ACHN (cell line): Measurements from ENCODE around the gene HEG1.
"Not testable (repeated sequence)": the region's sequence is repeated elsewhere in the genome, so short reads cannot be mapped to it uniquely, and the experiment has no call there.

Experiments
- DNase-seq: peaks from one replicate; pipeline ENCODE4 v3.0.0-alpha.2; 2015
- in situ Hi-C: cut with HindIII; loops from 2 replicates; pipeline ENCODE4 v1.10.0; 2017; ENCODE audit warnings: low sequenced_read_pairs, low pct_ligation_motif_present, low pct_unique_long_range_greater_than_20kb

Gene HEG1

GRCh38 chr3:124972457-124972856, 83.3 kb downstream of the HEG1 start:
- in situ Hi-C loops = no loop called here

GRCh38 chr3:124969963-124970722, 85.7 kb downstream of the HEG1 start:
- peak; percentile 30 for DNase-seq
- in situ Hi-C loops = no loop called here

More at GRCh38 chr3:124972457-124972856, 83.3 kb downstream of the HEG1 start:
- DNase-seq = no peak

DNA sequence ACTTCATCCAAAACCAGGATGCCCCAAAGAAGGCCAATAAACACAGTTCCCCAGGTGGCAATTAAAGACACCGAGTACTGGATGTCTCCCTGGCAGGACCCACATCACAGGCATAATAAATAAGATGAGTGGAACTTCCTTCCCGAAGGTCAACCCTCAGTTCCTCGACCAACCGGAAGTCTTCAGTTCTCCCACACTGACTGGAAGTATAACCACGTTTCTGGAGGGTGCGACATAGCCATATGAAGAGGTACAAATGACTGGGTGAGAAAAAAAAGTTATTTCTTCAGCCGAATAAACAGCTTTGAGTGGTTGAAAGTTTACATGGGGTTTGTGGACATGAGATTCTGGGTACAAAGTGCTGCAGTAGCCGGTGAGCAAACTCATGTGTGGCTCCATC, 86.6 kb downstream of the HEG1 start:
- in situ Hi-C loops = no loop called here

GRCh38 chr3:124967964-124968363, 87.8 kb downstream of the HEG1 start:
- in situ Hi-C loops = no loop called here
- DNase-seq = no peak

More for the DNA sequence above, 86.6 kb downstream of the HEG1 start:
- no peak for DNase-seq

- no peak for DNase-seq
These were observed 89.0 kb downstream of the HEG1 start for GRCh38 chr3:124966521-124967445.

GRCh38 chr3:124965413-124965812, 90.4 kb downstream of the HEG1 start:
- DNase-seq = no peak
- in situ Hi-C loops = no loop called here

More at GRCh38 chr3:124966521-124967445, 89.0 kb downstream of the HEG1 start:
- in situ Hi-C loops = no loop called here

DNA sequence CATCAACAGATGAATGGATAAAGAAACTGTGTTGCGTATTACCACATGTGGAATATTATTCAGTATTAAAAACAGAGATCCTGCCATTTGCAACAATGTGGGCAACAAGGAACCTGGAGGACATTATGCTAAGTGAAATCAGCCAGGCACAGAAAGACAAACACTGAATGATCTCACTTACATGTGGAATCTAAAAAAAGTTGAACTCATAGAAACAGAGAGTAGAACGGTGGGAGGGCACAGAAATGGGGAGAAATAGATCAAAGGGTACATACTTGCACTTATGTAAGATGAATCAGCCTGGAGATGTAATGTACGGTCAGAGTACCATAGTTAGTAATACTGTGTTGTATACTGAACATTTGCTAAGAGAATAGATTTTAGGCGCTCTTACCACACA, 91.4 kb downstream of the HEG1 start:
- no peak for DNase-seq
- in situ Hi-C loops = no loop called here

DNA sequence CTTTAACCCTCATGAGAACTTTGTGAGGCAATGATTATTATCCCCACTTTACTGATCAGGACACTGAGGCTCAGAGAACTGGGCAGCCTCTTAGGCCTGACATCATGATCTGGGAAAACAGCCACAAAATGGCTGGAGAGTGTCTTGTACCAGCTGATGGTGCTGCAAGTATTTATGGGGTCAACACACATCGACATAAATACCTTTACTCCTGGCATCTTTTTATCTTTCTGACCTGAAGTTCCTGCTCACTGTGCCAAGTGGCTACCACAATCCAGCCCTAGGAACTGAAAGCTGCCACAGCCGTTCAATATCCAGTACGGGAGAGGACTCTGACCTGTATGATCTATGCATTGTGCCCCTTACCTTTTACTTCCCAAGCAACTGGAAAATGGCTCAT, 92.0 kb downstream of the HEG1 start:
- no peak for DNase-seq
- in situ Hi-C loops = no loop called here

DNA sequence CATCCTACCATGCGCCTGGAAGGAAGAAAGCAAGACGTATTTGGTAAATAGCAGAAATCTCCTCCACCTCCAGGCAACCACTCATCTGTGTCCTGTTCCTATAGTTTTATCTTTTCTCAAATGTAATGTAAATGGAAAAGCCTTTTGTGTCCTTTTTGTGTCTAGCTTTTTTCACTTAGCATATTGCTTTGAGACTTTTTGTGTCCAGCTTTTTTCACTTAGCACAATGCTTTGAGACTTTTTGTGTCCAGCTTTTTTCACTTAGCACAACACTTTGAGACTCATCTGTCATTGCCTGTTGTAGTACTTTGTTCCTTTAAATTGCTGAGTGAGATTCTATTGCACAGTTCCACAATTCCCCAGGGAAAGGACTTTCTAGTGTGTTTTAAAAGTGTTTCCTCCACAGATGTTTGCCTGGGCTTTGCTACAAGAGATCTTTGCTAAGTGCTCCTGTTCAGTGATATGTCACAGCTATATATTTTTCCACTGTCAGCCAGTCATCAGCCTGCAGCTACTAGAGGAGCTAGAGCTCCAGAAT, 93.3 kb downstream of the HEG1 start:
- no peak for DNase-seq
- in situ Hi-C loops = no loop called here

- no peak for DNase-seq
- in situ Hi-C loops = no loop called here
These were observed 95.1 kb downstream of the HEG1 start for GRCh38 chr3:124960698-124961097.

GRCh38 chr3:124960105-124960504, 95.7 kb downstream of the HEG1 start:
- in situ Hi-C loops = no loop called here
- DNase-seq = no peak

- in situ Hi-C loops, DNase-seq: not testable (repeated sequence)
These were observed 97.8 kb downstream of the HEG1 start for GRCh38 chr3:124957951-124958350.

DNA sequence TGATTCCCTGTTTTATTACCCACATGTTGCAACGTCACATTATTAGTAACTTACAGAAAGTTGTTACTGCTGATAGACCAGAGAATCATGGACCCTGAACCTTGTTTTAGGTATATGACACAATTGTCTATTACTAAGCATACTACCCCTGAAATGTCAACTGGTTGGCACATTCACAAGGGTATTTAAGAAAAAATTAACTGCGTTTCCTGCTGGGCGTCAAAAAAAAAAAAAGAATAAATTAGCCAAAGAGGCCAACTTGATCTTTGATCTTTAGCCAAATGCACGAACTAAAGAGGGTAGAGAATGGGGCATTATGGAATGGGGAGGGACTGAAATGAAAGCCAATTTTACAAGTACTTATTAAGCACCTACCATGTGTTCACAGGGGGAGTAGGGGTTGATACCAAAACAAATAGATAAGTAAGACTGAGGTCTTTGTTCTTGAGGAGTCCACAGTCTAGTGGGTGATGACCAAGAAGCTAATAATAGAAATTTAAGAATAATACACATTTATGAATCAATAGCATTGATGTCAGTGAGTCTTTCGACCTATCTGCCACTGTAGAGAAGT, 103.4 kb downstream of the HEG1 start:
- in situ Hi-C loops = no loop called here
- no peak for DNase-seq

- in situ Hi-C loops = no loop called here
- DNase-seq = no peak
These were observed 104.1 kb downstream of the HEG1 start for GRCh38 chr3:124951511-124952281.

GRCh38 chr3:124950026-124950425, 105.8 kb downstream of the HEG1 start:
- no peak for DNase-seq
- in situ Hi-C loops = no loop called here

- in situ Hi-C loops = no loop called here
- DNase-seq = no peak
These were observed 113.2 kb downstream of the HEG1 start for GRCh38 chr3:124942613-124943012.

DNA sequence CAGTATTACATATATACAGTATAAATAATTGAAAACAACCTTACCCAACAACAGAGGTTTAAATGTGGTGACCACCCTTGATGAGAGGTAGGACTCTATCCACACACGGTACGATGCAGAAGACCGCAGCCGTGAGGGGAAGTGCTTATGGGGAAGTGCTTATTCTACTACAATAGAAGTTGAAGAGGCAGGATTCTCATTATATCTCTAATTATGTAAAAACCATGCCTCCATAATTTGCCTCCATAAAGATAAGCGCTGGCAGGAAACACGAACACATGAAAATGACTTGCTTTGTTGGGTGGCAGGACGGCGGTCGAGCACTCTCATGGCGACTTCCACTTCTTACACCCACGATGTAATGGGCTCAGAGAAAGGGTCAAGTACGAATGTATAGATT, 114.0 kb downstream of the HEG1 start:
- in situ Hi-C loops = no loop called here
- no peak for DNase-seq

DNA sequence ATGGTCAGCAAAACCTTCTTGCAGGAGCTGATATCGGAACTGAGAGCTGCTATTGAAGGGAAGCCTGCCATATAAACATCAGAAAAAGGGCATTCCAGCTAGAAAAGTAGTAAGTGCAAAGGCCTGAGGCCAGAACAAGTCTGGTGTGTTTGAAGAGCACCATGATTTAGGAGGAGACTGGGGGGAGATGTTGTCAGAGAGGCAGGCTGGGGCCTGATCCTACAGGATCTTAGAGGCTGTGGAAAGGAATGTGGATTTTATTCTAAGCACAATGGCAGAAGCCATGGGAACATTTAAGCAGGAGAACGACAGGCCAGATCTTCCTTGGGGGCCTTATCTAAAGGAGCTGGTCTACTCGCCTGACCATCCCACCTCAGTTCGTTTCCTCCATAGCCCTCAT, 116.1 kb downstream of the HEG1 start:
- in situ Hi-C loops = no loop called here
- no peak for DNase-seq
